Testis (tissue), 2 donors: ENCODE measurements around the gene PRKCG.
"Not testable (repeated sequence)": the region's sequence is repeated elsewhere in the genome, so short reads cannot be mapped to it uniquely, and the experiment has no call there.

Experiments used
- POLR2A ChIP-seq: fragments of 450-650 bp; IDR thresholded peaks from one replicate; pipeline ENCODE4 v1.6.1; 2017; ENCODE audit warnings: antibody characterized with exemption, mild to moderate bottlenecking, moderate library complexity
- TF ChIP-seq, protein P1 (sequence below), 3 experiments: fragments of 450-650 bp in 2 of 3; fragments of 200-600 bp in 1 of 3; sonication (generic) in 1 of 3; IDR thresholded peaks; one replicate each; pipeline ENCODE4 v1.5.1; 2016 to 2019; ENCODE audit warnings: antibody characterized with exemption in 3 of 3, mild to moderate bottlenecking in 2 of 3, moderate library complexity in 1 of 3

DNA sequence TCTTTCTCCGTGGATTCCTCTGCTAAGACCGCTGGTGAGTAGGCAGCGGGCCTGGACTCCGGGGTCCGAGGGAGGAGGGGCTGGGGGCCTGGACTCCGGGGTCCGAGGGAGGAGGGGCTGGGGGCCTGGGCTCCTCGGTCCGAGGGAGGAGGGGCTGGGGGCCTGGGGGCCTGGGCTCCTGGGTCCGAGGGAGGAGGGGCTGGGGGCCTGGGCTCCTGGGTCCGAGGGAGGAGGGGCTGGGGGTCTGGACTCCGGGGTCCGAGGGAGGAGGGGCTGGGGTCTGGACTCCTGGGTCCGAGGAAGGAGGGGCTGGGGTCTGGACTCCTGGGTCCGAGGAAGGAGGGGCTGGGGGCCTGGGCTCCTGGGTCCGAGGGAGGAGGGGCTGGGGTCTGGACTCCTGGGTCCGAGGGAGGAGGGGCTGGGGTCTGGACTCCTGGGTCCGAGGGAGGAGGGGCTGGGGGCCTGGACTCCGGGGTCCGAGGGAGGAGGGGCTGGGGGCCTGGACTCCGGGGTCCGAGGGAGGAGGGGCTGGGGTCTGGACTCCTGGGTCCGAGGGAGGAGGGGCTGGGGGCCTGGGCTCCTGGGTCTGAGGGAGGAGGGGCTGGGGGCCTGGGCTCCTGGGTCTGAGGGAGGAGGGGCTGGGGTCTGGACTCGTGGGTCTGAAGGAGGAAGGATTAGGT lies 12.1 kb upstream of the PRKCG start:
- not testable (repeated sequence) for TF ChIP-seq POLR2A
- TF ChIP-seq, protein P1, sequence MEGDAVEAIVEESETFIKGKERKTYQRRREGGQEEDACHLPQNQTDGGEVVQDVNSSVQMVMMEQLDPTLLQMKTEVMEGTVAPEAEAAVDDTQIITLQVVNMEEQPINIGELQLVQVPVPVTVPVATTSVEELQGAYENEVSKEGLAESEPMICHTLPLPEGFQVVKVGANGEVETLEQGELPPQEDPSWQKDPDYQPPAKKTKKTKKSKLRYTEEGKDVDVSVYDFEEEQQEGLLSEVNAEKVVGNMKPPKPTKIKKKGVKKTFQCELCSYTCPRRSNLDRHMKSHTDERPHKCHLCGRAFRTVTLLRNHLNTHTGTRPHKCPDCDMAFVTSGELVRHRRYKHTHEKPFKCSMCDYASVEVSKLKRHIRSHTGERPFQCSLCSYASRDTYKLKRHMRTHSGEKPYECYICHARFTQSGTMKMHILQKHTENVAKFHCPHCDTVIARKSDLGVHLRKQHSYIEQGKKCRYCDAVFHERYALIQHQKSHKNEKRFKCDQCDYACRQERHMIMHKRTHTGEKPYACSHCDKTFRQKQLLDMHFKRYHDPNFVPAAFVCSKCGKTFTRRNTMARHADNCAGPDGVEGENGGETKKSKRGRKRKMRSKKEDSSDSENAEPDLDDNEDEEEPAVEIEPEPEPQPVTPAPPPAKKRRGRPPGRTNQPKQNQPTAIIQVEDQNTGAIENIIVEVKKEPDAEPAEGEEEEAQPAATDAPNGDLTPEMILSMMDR (IDR thresholded peaks at IDR 0.05): not testable (repeated sequence)
